ENCODE data around the gene CMYA5.

GRCh38 chr5:79653843-79654242, 35.8 kb upstream of the CMYA5 start:
- TF ChIP-seq SRF (IDR thresholded peaks at IDR 0.05; ENCODE audit: low read depth): no peak
- TF ChIP-seq JUND (IDR thresholded peaks at IDR 0.05): no peak

Data from HCT116 (cell line).